ENCODE data around the gene SRY.

DNA sequence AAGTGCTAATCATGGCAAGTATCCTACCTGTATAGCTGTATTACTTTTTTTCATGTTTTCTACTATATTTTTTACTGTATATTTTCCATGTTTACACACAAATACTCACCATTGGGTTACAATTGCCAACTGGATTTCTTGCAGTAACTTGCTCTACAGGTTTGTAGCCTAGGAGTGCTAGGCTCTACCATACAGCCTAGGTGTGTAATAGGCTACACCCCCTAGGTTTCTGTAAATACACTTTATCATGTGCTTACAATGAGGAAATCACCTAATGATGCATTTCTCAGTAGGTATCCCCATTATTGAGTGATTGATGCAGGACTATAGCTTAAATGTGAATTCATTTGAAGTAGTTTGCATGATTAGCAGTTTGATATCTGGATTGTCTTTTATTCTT, 10.5 kb upstream of the SRY start:
- TF ChIP-seq, protein P1, sequence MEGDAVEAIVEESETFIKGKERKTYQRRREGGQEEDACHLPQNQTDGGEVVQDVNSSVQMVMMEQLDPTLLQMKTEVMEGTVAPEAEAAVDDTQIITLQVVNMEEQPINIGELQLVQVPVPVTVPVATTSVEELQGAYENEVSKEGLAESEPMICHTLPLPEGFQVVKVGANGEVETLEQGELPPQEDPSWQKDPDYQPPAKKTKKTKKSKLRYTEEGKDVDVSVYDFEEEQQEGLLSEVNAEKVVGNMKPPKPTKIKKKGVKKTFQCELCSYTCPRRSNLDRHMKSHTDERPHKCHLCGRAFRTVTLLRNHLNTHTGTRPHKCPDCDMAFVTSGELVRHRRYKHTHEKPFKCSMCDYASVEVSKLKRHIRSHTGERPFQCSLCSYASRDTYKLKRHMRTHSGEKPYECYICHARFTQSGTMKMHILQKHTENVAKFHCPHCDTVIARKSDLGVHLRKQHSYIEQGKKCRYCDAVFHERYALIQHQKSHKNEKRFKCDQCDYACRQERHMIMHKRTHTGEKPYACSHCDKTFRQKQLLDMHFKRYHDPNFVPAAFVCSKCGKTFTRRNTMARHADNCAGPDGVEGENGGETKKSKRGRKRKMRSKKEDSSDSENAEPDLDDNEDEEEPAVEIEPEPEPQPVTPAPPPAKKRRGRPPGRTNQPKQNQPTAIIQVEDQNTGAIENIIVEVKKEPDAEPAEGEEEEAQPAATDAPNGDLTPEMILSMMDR (IDR thresholded peaks at IDR 0.05): no peak
- TF ChIP-seq POLR2A (IDR thresholded peaks at IDR 0.05): no peak
- no peak for TF ChIP-seq POLR2AphosphoS5 (IDR thresholded peaks at IDR 0.05)
- no peak for TF ChIP-seq EP300 (IDR thresholded peaks at IDR 0.05)
